Activated CD8-positive, alpha-beta memory T cell treated with anti-CD3 and anti-CD28 coated beads, Interleukin-2, amount 50 U/mL, for 24 hours (primary cell): Measurements from ENCODE around the gene VWA8.

Source experiments
- DNase-seq: peaks from one replicate; pipeline ENCODE4 v3.0.0-alpha.2; 2020; ENCODE audit errors: extremely low read depth

VWA8 gene

DNA sequence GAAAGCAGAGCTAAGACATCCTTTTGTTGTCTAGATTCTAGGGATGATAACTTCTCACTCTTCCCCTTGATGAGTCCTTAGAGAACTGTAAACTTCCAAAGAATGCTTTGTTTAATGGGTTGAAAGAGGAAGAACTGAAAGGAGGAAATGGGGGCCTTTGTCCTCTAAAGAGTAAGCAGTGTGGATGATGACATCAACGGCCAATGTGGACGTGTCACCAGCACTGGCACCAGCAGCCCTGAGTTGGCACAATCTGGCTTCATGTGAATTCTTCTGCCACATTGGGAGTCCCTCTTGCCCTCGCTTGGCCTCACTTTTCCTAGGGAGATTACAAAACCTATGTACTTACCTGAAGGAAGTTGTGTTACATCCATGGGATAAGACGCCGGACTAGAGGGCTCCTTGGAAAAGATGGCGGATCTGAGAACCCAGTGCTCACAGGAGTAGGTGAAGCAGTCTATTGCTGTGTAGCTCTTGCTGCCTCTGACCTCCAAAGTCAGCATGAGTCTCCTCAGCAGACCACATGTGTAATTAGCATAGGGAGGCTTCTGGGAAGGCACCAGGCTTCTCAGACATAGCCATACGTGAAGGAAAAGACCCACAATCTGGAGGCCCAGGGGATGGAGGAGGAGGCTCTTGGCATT is 440.8 kb downstream of the VWA8 start:
- no peak for DNase-seq
